SK-N-SH (cell line): ENCODE results near the gene PTPRD. TPM values are rescaled to one million over a fixed set of nuclear protein-coding genes. Genes with fewer than 3 reads are reported as not detected.

Experiments used
- CTCF ChIA-PET: fragments of 300-600, 350-600 bp; formaldehyde crosslinking; extraction: SDS; loops from one replicate; lab custom pipeline; 2021; lab: Yijun Ruan, JAX
- POLR2A ChIA-PET: fragments of 350-600 bp; sonication (Branson Sonifier 250); formaldehyde crosslinking; extraction: SDS; loops from one replicate; lab custom pipeline; 2020; ENCODE audit warnings: antibody characterized with exemption, inconsistent platforms; lab: Yijun Ruan, JAX
- DNase-seq: peaks from one replicate; pipeline ENCODE4 v3.0.0; 2012
- H2AFZ ChIP-seq: fragments of 200-600 bp; sonication (generic); 2 replicates; pipeline ENCODE4 v1.8.1; 2016; ENCODE audit warnings: antibody characterized with exemption, mild to moderate bottlenecking, low read depth
- H3F3A ChIP-seq: fragments of 200-600 bp; sonication (generic); replicated peaks from 2 replicates; pipeline ENCODE3; 2016; ENCODE audit warnings: antibody characterized with exemption, mild to moderate bottlenecking; ENCODE audit not compliant: insufficient read depth
- H3K27ac ChIP-seq, 2 experiments: fragments of 200-500 bp in 1 of 2; fragments of 200-600 bp in 1 of 2; sonication (Bioruptor generic) in 1 of 2; sonication (generic), shearing (Covaris generic) in 1 of 2; 2 replicates each; pipeline versions ENCODE4 v1.5.1 to v1.6.1; 2014 to 2016; ENCODE audit warnings: low read depth in 2 of 2, inconsistent platforms in 1 of 2, low read length in 1 of 2, mild to moderate bottlenecking in 1 of 2, mixed read lengths in 1 of 2
- H3K27me3 ChIP-seq: fragments of 200-600 bp; sonication (generic), shearing (Covaris generic); 2 replicates; pipeline ENCODE4 v1.6.1; 2016; ENCODE audit warnings: mixed run types; ENCODE audit not compliant: insufficient read depth
- H3K36me3 ChIP-seq, 2 experiments: fragments of 200-500 bp in 1 of 2; fragments of 200-600 bp in 1 of 2; sonication (Bioruptor generic) in 1 of 2; sonication (generic) in 1 of 2; replicated peaks in 1 of 2; 2 replicates each; pipeline versions ENCODE3 to v1.5.1; 2014 to 2016; ENCODE audit warnings: low read length in 1 of 2, mild to moderate bottlenecking in 1 of 2; ENCODE audit not compliant: insufficient read depth in 2 of 2, control insufficient read depth in 1 of 2
- H3K4me1 ChIP-seq, 2 experiments: fragments of 200-500 bp in 1 of 2; fragments of 200-600 bp in 1 of 2; sonication (Bioruptor generic) in 1 of 2; sonication (generic), shearing (Covaris generic) in 1 of 2; 2 replicates each; pipeline versions ENCODE4 v1.5.1 to v1.6.1; 2014 to 2016; ENCODE audit warnings: low read depth in 1 of 2, low read length in 1 of 2, mixed run types in 1 of 2; ENCODE audit not compliant: insufficient read depth in 2 of 2, control insufficient read depth in 1 of 2
- H3K4me2 ChIP-seq: fragments of 200-600 bp; sonication (generic), shearing (Covaris generic); 2 replicates; pipeline ENCODE4 v1.6.1; 2017; ENCODE audit warnings: mixed run types
- H3K4me3 ChIP-seq, 2 experiments: fragments of 200-500 bp in 1 of 2; fragments of 200-600 bp in 1 of 2; sonication (Bioruptor generic) in 1 of 2; sonication (generic), shearing (Covaris generic) in 1 of 2; 2 replicates each; pipeline versions ENCODE4 v1.5.1 to v1.8.1; 2014 to 2016; ENCODE audit warnings: low read depth in 2 of 2, inconsistent platforms in 1 of 2, low read length in 1 of 2, mild to moderate bottlenecking in 1 of 2, mixed read lengths in 1 of 2, moderate library complexity in 1 of 2
- H3K79me2 ChIP-seq: fragments of 200-600 bp; sonication (generic); 2 replicates; pipeline ENCODE4 v1.8.1; 2017; ENCODE audit warnings: mild to moderate bottlenecking; ENCODE audit not compliant: insufficient read depth
- H3K9ac ChIP-seq: fragments of 200-600 bp; sonication (generic); 2 replicates; pipeline ENCODE4 v1.6.1; 2017; ENCODE audit warnings: mixed run types
- H3K9me2 ChIP-seq: fragments of 200-600 bp; sonication (generic); 2 replicates; pipeline ENCODE4 v1.6.1; 2017; ENCODE audit warnings: mixed run types
- H3K9me3 ChIP-seq: fragments of 200-600 bp; sonication (generic); 2 replicates; pipeline ENCODE4 v1.6.1; 2017; ENCODE audit warnings: mixed run types, mild to moderate bottlenecking, moderate library complexity
- H4K20me1 ChIP-seq: fragments of 200-600 bp; sonication (generic); 2 replicates; pipeline ENCODE4 v1.6.1; 2017; ENCODE audit warnings: mild to moderate bottlenecking, mixed run types; ENCODE audit not compliant: insufficient read depth
- EP300 ChIP-seq, 2 experiments: IDR thresholded peaks; 2 replicates each; pipeline versions ENCODE4 v1.4.0 to v1.6.1; 2012; ENCODE audit warnings: borderline replicate concordance in 1 of 2, low read depth in 1 of 2, low read length in 1 of 2
- FOXM1 ChIP-seq: IDR thresholded peaks from 2 replicates; pipeline ENCODE4 v1.4.0; 2012; ENCODE audit warnings: low read depth, mild to moderate bottlenecking
- MXI1 ChIP-seq: IDR thresholded peaks from 2 replicates; pipeline ENCODE4 v1.6.1; 2012; ENCODE audit warnings: mild to moderate bottlenecking, low read depth, low read length, improper control_type of control experiment
- NFIC ChIP-seq: IDR thresholded peaks from 2 replicates; pipeline ENCODE4 v1.4.0; 2012; ENCODE audit warnings: borderline replicate concordance
- NRF1 ChIP-seq: IDR thresholded peaks from 2 replicates; pipeline ENCODE4 v1.6.1; 2012; ENCODE audit warnings: low read depth, mild to moderate bottlenecking, low read length
- POLR2AphosphoS5 ChIP-seq: IDR thresholded peaks from 2 replicates; pipeline ENCODE4 v1.6.1; 2012; ENCODE audit warnings: low read depth, low read length
- RAD21 ChIP-seq: IDR thresholded peaks from 2 replicates; pipeline ENCODE4 v1.6.1; 2012; ENCODE audit warnings: mild to moderate bottlenecking, low read length
- RCOR1 ChIP-seq: fragments of 150-350 bp; IDR thresholded peaks from 2 replicates; pipeline ENCODE4 v1.6.1; 2017; ENCODE audit warnings: antibody characterized with exemption, low read length
- REST ChIP-seq: IDR thresholded peaks from 2 replicates; pipeline ENCODE4 v1.6.1; 2012; ENCODE audit warnings: mild to moderate bottlenecking, low read depth, low read length, moderate library complexity
- SIN3A ChIP-seq: IDR thresholded peaks from 2 replicates; pipeline ENCODE4 v1.6.1; 2012; ENCODE audit warnings: low read depth, mild to moderate bottlenecking, low read length, moderate library complexity, borderline replicate concordance
- TAF1 ChIP-seq: IDR thresholded peaks from 2 replicates; pipeline ENCODE4 v1.6.1; 2012; ENCODE audit warnings: low read depth, mild to moderate bottlenecking, low read length, moderate library complexity, borderline replicate concordance
- TCF12 ChIP-seq: IDR thresholded peaks from 2 replicates; pipeline ENCODE4 v1.4.0; 2012
- TEAD4 ChIP-seq: IDR thresholded peaks from 2 replicates; pipeline ENCODE4 v1.4.0; 2012; ENCODE audit warnings: mild to moderate bottlenecking, borderline replicate concordance; ENCODE audit not compliant: insufficient read depth
- USF2 ChIP-seq: fragments of 150-350 bp; IDR thresholded peaks from 2 replicates; pipeline ENCODE4 v1.6.1; 2017; ENCODE audit warnings: antibody characterized with exemption, low read length, low read depth, borderline replicate concordance
- YY1 ChIP-seq: IDR thresholded peaks from 2 replicates; pipeline ENCODE4 v1.4.0; 2012; ENCODE audit warnings: low read depth, mild to moderate bottlenecking
- WGBS: methylation state at CpG from one replicate; pipeline ENCODE4 v1.1.6; 2017; ENCODE audit warnings: low lambda C conversion rate; 5-methylcytosine and 5-hydroxymethylcytosine counted together
- polyA plus RNA-seq, 3 experiments: library from polyadenylated mRNA; depleted of rRNA; stranded (reverse); fragments of >200 nt; gene quantifications; 2 replicates each; pipeline ENCODE4 v1.2.3, GENCODE V29; 2012

The PTPRD gene
- polyA plus RNA-seq, 1 of the 3 experiments (the other 2 are of a cell fraction), result 0.15 TPM

GRCh38 chr9:8809741-8810140 lies 1803.1 kb downstream of the PTPRD start:
- Histone ChIP-seq H2AFZ (no peak overlapping the region), H3K9ac (no peak overlapping the region), H3K4me3 (no peak overlapping the region), H3K9me2 (no peaks in the 10 kb centered on the region), H4K20me1 (no peaks in the 10 kb centered on the region), H3K4me1 (no peaks in the 10 kb centered on the region), H3K9me3 (no peaks in the 10 kb centered on the region), H3K27ac (no peak overlapping the region), H3K4me2 (no peak overlapping the region), H3F3A (no peaks in the 10 kb centered on the region), H3K79me2 (no peaks in the 10 kb centered on the region), H3K27me3 (no peaks in the 10 kb centered on the region), H3K36me3 (no peaks in the 10 kb centered on the region)
- 40% methylated on average over 3 of the region's 3 CpGs for WGBS
- CTCF ChIA-PET, result interaction anchor here (1.1 to 1.4 kb wide), 2 partner anchors 13 to 15 kb away, joined by 3 to 4 read pairs; no protein-coding TSS in a partner anchor
- DNase-seq, result no peak
- POLR2A ChIA-PET, result no interaction called here
- no peak for TF ChIP-seq TAF1
- TF ChIP-seq EP300 (IDR thresholded peaks at IDR 0.05; ENCODE audit: borderline replicate concordance in 1 of 2, low read depth in 1 of 2, low read length in 1 of 2), result no peak
- no peak for TF ChIP-seq REST
- no peak for TF ChIP-seq MXI1
- TF ChIP-seq NFIC, result no peak
- TF ChIP-seq RAD21, result no peak
- no peak for TF ChIP-seq NRF1
- TF ChIP-seq TCF12, result no peak
- no peak for TF ChIP-seq FOXM1
- TF ChIP-seq SIN3A, result no peak

GRCh38 chr9:8806150-8806549 lies 1806.7 kb downstream of the PTPRD start:
- POLR2A ChIA-PET, result interaction anchor here (0.6 kb wide), 1 partner anchor 335 kb away, joined by 3 read pairs; no protein-coding TSS in a partner anchor
- CTCF ChIA-PET, result no interaction called here
- no peaks in the 10 kb centered on the region for H3K36me3 ChIP-seq
- TF ChIP-seq TCF12, result no peak
- TF ChIP-seq RAD21, result no peak
- TF ChIP-seq TEAD4, result no peak
- no peak for TF ChIP-seq USF2
- TF ChIP-seq YY1, result no peak
- no peak for TF ChIP-seq POLR2AphosphoS5
- TF ChIP-seq RCOR1, result no peak
- no peaks in the 10 kb centered on the region for H3K9me3 ChIP-seq
- H3K9me2 ChIP-seq, result no peaks in the 10 kb centered on the region
- no peak overlapping the region for H2AFZ ChIP-seq
- H3K4me2 ChIP-seq, result no peak overlapping the region
- no peak overlapping the region for H3K4me3 ChIP-seq
- no peaks in the 10 kb centered on the region for H3K27me3 ChIP-seq
- no peak overlapping the region for H3K9ac ChIP-seq
- DNase-seq, result no peak
- H3F3A ChIP-seq, result no peaks in the 10 kb centered on the region
- WGBS, result 42% methylated on average over 2 of the region's 2 CpGs
- H3K79me2 ChIP-seq, result no peaks in the 10 kb centered on the region
- no peak overlapping the region for H3K27ac ChIP-seq
- no peaks in the 10 kb centered on the region for H4K20me1 ChIP-seq
- H3K4me1 ChIP-seq, result no peaks in the 10 kb centered on the region
